Endothelial cell of umbilical vein (primary cell): ENCODE measurements around the gene DNAJB8. TPM values are rescaled to one million over a fixed set of nuclear protein-coding genes. Genes with fewer than 3 reads are reported as not detected.

Experiments
- BruUV-seq: library from RNA; stranded (reverse); fragments of 400-500 nt; replicated peaks from 2 replicates; lab custom pipeline; 2021; lab: Mats Ljungman, UMichigan
- CTCF ChIA-PET: fragments of 300-600, 350-600 bp; sonication (Branson Sonifier 250); formaldehyde crosslinking; loops from one replicate; lab custom pipeline; 2021; ENCODE audit warnings: antibody characterized with exemption, inconsistent platforms; lab: Charles Lee
- POLR2A ChIA-PET: fragments of 300-600, 350-600 bp; sonication (Branson Sonifier 250); formaldehyde crosslinking; loops from one replicate; lab custom pipeline; 2021; ENCODE audit warnings: antibody characterized with exemption, inconsistent platforms; lab: Charles Lee
- DNase-seq: peaks from one replicate; pipeline ENCODE4 v3.0.0-alpha.2; 2011; ENCODE audit warnings: low read depth, low spot score
- FAIRE-seq: peaks from 2 replicates; lab custom pipeline; 2011; peaks lifted over from hg19 to GRCh38; lab: Jason Lieb, UNC
- H2AFZ ChIP-seq: 2 replicates; pipeline ENCODE4 v1.6.0; 2012; ENCODE audit warnings: low read depth, low read length, control low read depth, inconsistent platforms
- H3K27ac ChIP-seq: 2 replicates; pipeline ENCODE4 v1.5.1; 2011; ENCODE audit warnings: low read depth, mild to moderate bottlenecking, control low read depth, low read length, moderate library complexity; ENCODE audit not compliant: insufficient read depth
- H3K27me3 ChIP-seq, 2 experiments: 2 replicates each; pipeline versions ENCODE4 v1.6.0 to v1.6.1; 2011; ENCODE audit warnings: low read length in 2 of 2, mixed read lengths in 1 of 2; ENCODE audit not compliant: control insufficient read depth in 2 of 2, insufficient read depth in 2 of 2
- H3K36me3 ChIP-seq, 2 experiments: 2 replicates in 1 of 2; 3 replicates in 1 of 2; pipeline ENCODE4 v1.5.1; 2011; ENCODE audit warnings: low read length in 2 of 2, mild to moderate bottlenecking in 1 of 2, moderate library complexity in 1 of 2; ENCODE audit not compliant: control insufficient read depth in 2 of 2, insufficient read depth in 2 of 2; ENCODE audit errors: extremely low read depth in 1 of 2
- H3K4me1 ChIP-seq: 3 replicates; pipeline ENCODE4 v1.5.1; 2011; ENCODE audit warnings: mild to moderate bottlenecking, low read length; ENCODE audit not compliant: control insufficient read depth, insufficient read depth; ENCODE audit errors: extremely low read depth
- H3K4me2 ChIP-seq: 2 replicates; pipeline ENCODE4 v1.6.1; 2011; ENCODE audit warnings: low read length, control low read depth, mixed read lengths; ENCODE audit not compliant: insufficient read depth
- H3K4me3 ChIP-seq, 3 experiments: fragments of 200-600 bp in 1 of 3; sonication (generic), shearing (Covaris generic) in 1 of 3; replicated peaks in 1 of 3; 2 replicates each; pipeline ENCODE4 v1.5.1; 2011 to 2016; ENCODE audit warnings: control low read depth in 3 of 3, low read length in 3 of 3, mild to moderate bottlenecking in 2 of 3, inconsistent platforms in 1 of 3, low read depth in 1 of 3, moderate library complexity in 1 of 3; ENCODE audit not compliant: insufficient read depth in 1 of 3
- H3K79me2 ChIP-seq: 2 replicates; pipeline ENCODE4 v1.6.0; 2012; ENCODE audit warnings: low read length, inconsistent platforms; ENCODE audit not compliant: control insufficient read depth, insufficient read depth
- H3K9ac ChIP-seq: replicated peaks from 2 replicates; pipeline ENCODE3; 2011; ENCODE audit warnings: low read length, control low read depth; ENCODE audit not compliant: insufficient read depth; ENCODE audit errors: extremely low read depth
- H3K9me1 ChIP-seq: replicated peaks from 3 replicates; pipeline ENCODE4 v1.6.0; 2011; ENCODE audit warnings: mild to moderate bottlenecking, low read length; ENCODE audit not compliant: control insufficient read depth, insufficient read depth; ENCODE audit errors: extremely low read depth
- H3K9me3 ChIP-seq: replicated peaks from 2 replicates; pipeline ENCODE4 v1.5.1; 2012; ENCODE audit warnings: low read length, inconsistent platforms; ENCODE audit not compliant: control insufficient read depth, insufficient read depth
- H4K20me1 ChIP-seq: replicated peaks from 2 replicates; pipeline ENCODE3; 2011; ENCODE audit warnings: mild to moderate bottlenecking, low read length; ENCODE audit not compliant: control insufficient read depth, insufficient read depth; ENCODE audit errors: extremely low read depth
- CTCF ChIP-seq, 2 donors: IDR thresholded peaks; 1 replicate in 1 of 2; 2 replicates in 1 of 2; pipeline ENCODE4 v1.5.1; 2011; ENCODE audit warnings: low read length in 2 of 2, mild to moderate bottlenecking in 2 of 2, moderate library complexity in 2 of 2, control low read depth in 1 of 2, inconsistent platforms in 1 of 2, low read depth in 1 of 2; ENCODE audit not compliant: insufficient read depth in 1 of 2; ENCODE audit errors: extremely low read depth in 1 of 2
- EZH2 ChIP-seq: IDR thresholded peaks from 2 replicates; pipeline ENCODE4 v1.6.1; 2012; ENCODE audit warnings: borderline replicate concordance, low read depth, mild to moderate bottlenecking, moderate library complexity, low read length, inconsistent platforms; ENCODE audit not compliant: severe bottlenecking
- FOS ChIP-seq: IDR thresholded peaks from 2 replicates; pipeline ENCODE4 v1.6.1; 2011; ENCODE audit warnings: mild to moderate bottlenecking, low read length, moderate library complexity, borderline replicate concordance; ENCODE audit not compliant: insufficient read depth
- GATA2 ChIP-seq: IDR thresholded peaks from 2 replicates; pipeline ENCODE4 v1.7.0; 2011; ENCODE audit warnings: low read depth, mild to moderate bottlenecking, moderate library complexity, mixed read lengths, low read length; ENCODE audit not compliant: insufficient read length, insufficient read depth
- JUN ChIP-seq: IDR thresholded peaks from 2 replicates; pipeline ENCODE4 v1.6.1; 2011; ENCODE audit warnings: borderline replicate concordance, low read depth; ENCODE audit not compliant: insufficient read length, insufficient read depth
- MYC ChIP-seq: IDR thresholded peaks from one replicate; pipeline ENCODE4 v1.6.1; 2011; ENCODE audit warnings: mild to moderate bottlenecking, low read depth, low read length
- POLR2A ChIP-seq: IDR thresholded peaks from 2 replicates; pipeline ENCODE4 v1.6.1; 2012; ENCODE audit warnings: low read depth, mild to moderate bottlenecking, control low read depth, low read length
- POLR2AphosphoS5 ChIP-seq: IDR thresholded peaks from 2 replicates; pipeline ENCODE4 v1.6.1; 2012; ENCODE audit warnings: low read depth, mild to moderate bottlenecking, control low read depth, low read length, moderate library complexity; ENCODE audit not compliant: insufficient read depth
- dilution Hi-C: fragments of 300-500 bp; cut with MboI; formaldehyde crosslinking; loops from one replicate; pipeline ENCODE4 v1.15.0; 2019; ENCODE audit warnings: low sequenced_read_pairs; ENCODE audit not compliant: extremely low pct_ligation_motif_present
- intact Hi-C: fragments of 100-400 bp; cut with micrococcal nuclease; formaldehyde crosslinking; loops from one replicate; pipeline ENCODE4 v1.10.0; 2022
- polyA plus RNA-seq, 4 experiments: library from polyadenylated mRNA; depleted of rRNA in 3 of 4; stranded (reverse) in 3 of 4; unstranded in 1 of 4; fragments of >200 nt; gene quantifications; 2 replicates each; pipeline versions ENCODE4 v1.2.1 to v1.2.3, GENCODE V29; 2011 to 2012; ENCODE audit warnings: missing spikeins in 1 of 4
- total RNA-seq: library from RNA; stranded (reverse); gene quantifications from 2 replicates; pipeline ENCODE4 v1.2.3, GENCODE V29; 2021
- TF ChIP-seq, protein P1 (sequence below): IDR thresholded peaks from 2 replicates; pipeline ENCODE4 v1.6.1; 2011; ENCODE audit not compliant: insufficient read depth, insufficient read length

DNAJB8 gene
- total and polyA plus RNA-seq, 2 donors (not counting 3 experiments of a cell fraction or from before 2014, with no cell fraction given) = not detected

GRCh38 chr3:128445357-128445756 lies 21.3 kb downstream of the DNAJB8 start:
- Histone ChIP-seq H3K27me3 (peaks cover 0 to 10% of the 10 kb centered on the region in 2 experiments), H3K4me2 (no peak overlapping the region), H4K20me1 (no peaks in the 10 kb centered on the region), H3K4me3 (no peak overlapping the region), H3K9me1 (no peaks in the 10 kb centered on the region), H3K36me3 (no peaks in the 10 kb centered on the region), H3K27ac (no peak overlapping the region), H3K79me2 (no peaks in the 10 kb centered on the region), H2AFZ (no peak overlapping the region), H3K4me1 (peaks cover 6% of the 10 kb centered on the region), H3K9ac (no peak overlapping the region), H3K9me3 (no peaks in the 10 kb centered on the region)
- BruUV-seq = no TSS peak
- DNase-seq (no peak), FAIRE-seq (no peak)
- ChIA-PET POLR2A (no interaction called here), CTCF (no interaction called here)
- no peak for TF ChIP-seq FOS
- no peak for TF ChIP-seq POLR2A
- no peak for TF ChIP-seq POLR2AphosphoS5
- no peak for TF ChIP-seq GATA2
- TF ChIP-seq JUN = no peak
- TF ChIP-seq EZH2 = no peak
- TF ChIP-seq, protein P1, sequence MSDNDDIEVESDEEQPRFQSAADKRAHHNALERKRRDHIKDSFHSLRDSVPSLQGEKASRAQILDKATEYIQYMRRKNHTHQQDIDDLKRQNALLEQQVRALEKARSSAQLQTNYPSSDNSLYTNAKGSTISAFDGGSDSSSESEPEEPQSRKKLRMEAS = no peak
- TF ChIP-seq MYC = no peak
- no peak for TF ChIP-seq CTCF (IDR thresholded peaks at IDR 0.05; ENCODE audit: extremely low read depth in 1 of 2, insufficient read depth in 1 of 2, low read depth in 1 of 2, low read length in 2 of 2)
- intact Hi-C loops (no loop called here), dilution Hi-C loops (loop anchor here (25.0 kb wide), 1 partner anchor 142 kb away; no protein-coding TSS in a partner anchor)
